Measurements from ENCODE around the gene EEF1G.
"Not testable (repeated sequence)": the region's sequence is repeated elsewhere in the genome, so short reads cannot be mapped to it uniquely, and the experiment has no call there.

Gene EEF1G

GRCh38 chr11:62567018-62567633 lies 6.6 kb downstream of the EEF1G start:
- H3K4me3 ChIP-seq (ENCODE audit: low read length), result no peak overlapping the region
- no peaks in the 10 kb centered on the region for H3K4me1 ChIP-seq (ENCODE audit: control insufficient read depth, insufficient read depth, low read length)
- WGBS (ENCODE audit: insufficient coverage, insufficient read length), result no CpG with 5 or more reads among the region's 8 CpGs
- no peaks in the 10 kb centered on the region for H3K9me3 ChIP-seq (ENCODE audit: control insufficient read depth, insufficient read depth, low read length)
- peaks cover 39% of the 10 kb centered on the region; the same call in 1 of the 2 replicates for H3K36me3 ChIP-seq (ENCODE audit: control insufficient read depth, insufficient read depth, low read length)
- DNase-seq (ENCODE audit: low read depth, low spot score), result no peak
- H3K27me3 ChIP-seq (ENCODE audit: control insufficient read depth, insufficient read depth, low read length), result no peaks in the 10 kb centered on the region
- H3K27ac ChIP-seq (ENCODE audit: low read length), result no peak overlapping the region

- WGBS (ENCODE audit: insufficient coverage, insufficient read length), result no CpG with 5 or more reads among the region's 8 CpGs
- no peak overlapping the region for H3K27ac ChIP-seq (ENCODE audit: low read length)
- no peak overlapping the region for H3K4me3 ChIP-seq (ENCODE audit: low read length)
- H3K4me1 ChIP-seq (ENCODE audit: control insufficient read depth, insufficient read depth, low read length), result no peaks in the 10 kb centered on the region
- H3K36me3 ChIP-seq (ENCODE audit: control insufficient read depth, insufficient read depth, low read length), result peaks cover 34% of the 10 kb centered on the region; the same call in 1 of the 2 replicates
- H3K27me3 ChIP-seq (ENCODE audit: control insufficient read depth, insufficient read depth, low read length), result no peaks in the 10 kb centered on the region
- H3K9me3 ChIP-seq (ENCODE audit: control insufficient read depth, insufficient read depth, low read length), result no peaks in the 10 kb centered on the region
- no peak for DNase-seq (ENCODE audit: low read depth, low spot score)
These were observed 7.4 kb downstream of the EEF1G start for GRCh38 chr11:62566247-62566646.

- H3K27ac ChIP-seq (ENCODE audit: low read length), result no peak overlapping the region
- no CpG with 5 or more reads among the region's 5 CpGs for WGBS (ENCODE audit: insufficient coverage, insufficient read length)
- no peaks in the 10 kb centered on the region for H3K9me3 ChIP-seq (ENCODE audit: control insufficient read depth, insufficient read depth, low read length)
- DNase-seq (ENCODE audit: low read depth, low spot score), result no peak
- H3K4me1 ChIP-seq (ENCODE audit: control insufficient read depth, insufficient read depth, low read length), result 0 out of 2 replicates have a peak, but pooled peaks cover 1% of the 10 kb centered on the region
- H3K36me3 ChIP-seq (ENCODE audit: control insufficient read depth, insufficient read depth, low read length), result peaks cover 27% of the 10 kb centered on the region; the same call in 1 of the 2 replicates
- no peaks in the 10 kb centered on the region for H3K27me3 ChIP-seq (ENCODE audit: control insufficient read depth, insufficient read depth, low read length)
- no peak overlapping the region for H3K4me3 ChIP-seq (ENCODE audit: low read length)
These were observed 8.4 kb downstream of the EEF1G start for GRCh38 chr11:62565100-62565802.

- peaks cover 28% of the 10 kb centered on the region; the same call in 1 of the 2 replicates for H3K36me3 ChIP-seq (ENCODE audit: control insufficient read depth, insufficient read depth, low read length)
- H3K27ac ChIP-seq (ENCODE audit: low read length), result not testable (repeated sequence)
These were observed 11.9 kb downstream of the EEF1G start for GRCh38 chr11:62561677-62562230.

GRCh38 chr11:62560566-62561103 lies 13.1 kb downstream of the EEF1G start:
- no peaks in the 10 kb centered on the region for H3K27me3 ChIP-seq (ENCODE audit: control insufficient read depth, insufficient read depth, low read length)
- no CpG with 5 or more reads among the region's 2 CpGs for WGBS (ENCODE audit: insufficient coverage, insufficient read length)
- no peak for DNase-seq (ENCODE audit: low read depth, low spot score)

More at GRCh38 chr11:62561677-62562230, 11.9 kb downstream of the EEF1G start:
- H3K4me3 ChIP-seq (ENCODE audit: low read length); H3K4me1 ChIP-seq (ENCODE audit: control insufficient read depth, insufficient read depth, low read length); DNase-seq (ENCODE audit: low read depth, low spot score); H3K9me3 ChIP-seq (ENCODE audit: control insufficient read depth, insufficient read depth, low read length); H3K27me3 ChIP-seq (ENCODE audit: control insufficient read depth, insufficient read depth, low read length): not testable (repeated sequence)
- WGBS (ENCODE audit: insufficient coverage, insufficient read length), result no CpG with 5 or more reads among the region's 3 CpGs

GRCh38 chr11:62559626-62560025 lies 14.1 kb downstream of the EEF1G start:
- H3K4me1 ChIP-seq (ENCODE audit: control insufficient read depth, insufficient read depth, low read length), result peaks cover 10% of the 10 kb centered on the region

More at GRCh38 chr11:62560566-62561103, 13.1 kb downstream of the EEF1G start:
- Histone ChIP-seq H3K4me1 (ENCODE audit: control insufficient read depth, insufficient read depth, low read length) (peaks cover 10% of the 10 kb centered on the region), H3K9me3 (ENCODE audit: control insufficient read depth, insufficient read depth, low read length) (no peaks in the 10 kb centered on the region), H3K36me3 (ENCODE audit: control insufficient read depth, insufficient read depth, low read length) (peaks cover 19% of the 10 kb centered on the region; the same call in 1 of the 2 replicates), H3K27ac (ENCODE audit: low read length) (no peak overlapping the region), H3K4me3 (ENCODE audit: low read length) (no peak overlapping the region)

GRCh38 chr11:62559204-62559603 lies 14.5 kb downstream of the EEF1G start:
- Histone ChIP-seq H3K27me3 (ENCODE audit: control insufficient read depth, insufficient read depth, low read length) (no peaks in the 10 kb centered on the region), H3K4me3 (ENCODE audit: low read length) (no peak overlapping the region), H3K9me3 (ENCODE audit: control insufficient read depth, insufficient read depth, low read length) (no peaks in the 10 kb centered on the region), H3K4me1 (ENCODE audit: control insufficient read depth, insufficient read depth, low read length) (peaks cover 12% of the 10 kb centered on the region), H3K27ac (ENCODE audit: low read length) (no peak overlapping the region), H3K36me3 (ENCODE audit: control insufficient read depth, insufficient read depth, low read length) (peaks cover 16% of the 10 kb centered on the region; the same call in 1 of the 2 replicates)
- no CpG with 5 or more reads among the region's 8 CpGs for WGBS (ENCODE audit: insufficient coverage, insufficient read length)
- DNase-seq (ENCODE audit: low read depth, low spot score), result no peak

More at GRCh38 chr11:62559626-62560025, 14.1 kb downstream of the EEF1G start:
- no CpG with 5 or more reads among the region's 5 CpGs for WGBS (ENCODE audit: insufficient coverage, insufficient read length)
- not testable (repeated sequence) for H3K27ac ChIP-seq (ENCODE audit: low read length); H3K9me3 ChIP-seq (ENCODE audit: control insufficient read depth, insufficient read depth, low read length); H3K27me3 ChIP-seq (ENCODE audit: control insufficient read depth, insufficient read depth, low read length); DNase-seq (ENCODE audit: low read depth, low spot score); H3K4me3 ChIP-seq (ENCODE audit: low read length)
- peaks cover 16% of the 10 kb centered on the region; the same call in 1 of the 2 replicates for H3K36me3 ChIP-seq (ENCODE audit: control insufficient read depth, insufficient read depth, low read length)

- DNase-seq (ENCODE audit: low read depth, low spot score), result no peak
- WGBS (ENCODE audit: insufficient coverage, insufficient read length), result no CpG with 5 or more reads among the region's 9 CpGs
- H3K4me3 ChIP-seq (ENCODE audit: low read length), result no peak overlapping the region
- no peaks in the 10 kb centered on the region for H3K27me3 ChIP-seq (ENCODE audit: control insufficient read depth, insufficient read depth, low read length)
- no peak overlapping the region for H3K27ac ChIP-seq (ENCODE audit: low read length)
- peaks cover 16% of the 10 kb centered on the region; the same call in 1 of the 2 replicates for H3K36me3 ChIP-seq (ENCODE audit: control insufficient read depth, insufficient read depth, low read length)
- H3K4me1 ChIP-seq (ENCODE audit: control insufficient read depth, insufficient read depth, low read length), result peaks cover 17% of the 10 kb centered on the region
- H3K9me3 ChIP-seq (ENCODE audit: control insufficient read depth, insufficient read depth, low read length), result no peaks in the 10 kb centered on the region
These were observed 15.0 kb downstream of the EEF1G start for GRCh38 chr11:62558669-62559068.

GRCh38 chr11:62556875-62557631 lies 16.6 kb downstream of the EEF1G start:
- H3K27ac ChIP-seq (ENCODE audit: low read length), result no peak overlapping the region
- peaks cover 16% of the 10 kb centered on the region; the same call in 1 of the 2 replicates for H3K36me3 ChIP-seq (ENCODE audit: control insufficient read depth, insufficient read depth, low read length)
- no peaks in the 10 kb centered on the region for H3K27me3 ChIP-seq (ENCODE audit: control insufficient read depth, insufficient read depth, low read length)
- WGBS (ENCODE audit: insufficient coverage, insufficient read length), result no CpG with 5 or more reads among the region's 3 CpGs
- H3K9me3 ChIP-seq (ENCODE audit: control insufficient read depth, insufficient read depth, low read length), result no peaks in the 10 kb centered on the region
- no peak overlapping the region for H3K4me3 ChIP-seq (ENCODE audit: low read length)
- peaks cover 23% of the 10 kb centered on the region for H3K4me1 ChIP-seq (ENCODE audit: control insufficient read depth, insufficient read depth, low read length)
- DNase-seq (ENCODE audit: low read depth, low spot score), result no peak
